Measurements from ENCODE around the gene GPC1.
A peak's percentile ranks its signal among the peaks of the same experiment; 100 is the strongest.

Gene GPC1

GRCh38 chr2:240502430-240503121 lies 67.1 kb downstream of the GPC1 start:
- DNase-seq: no peak

- no peak for DNase-seq
Observed at GRCh38 chr2:240503375-240503774, 67.9 kb downstream of the GPC1 start.

GRCh38 chr2:240503848-240504247 lies 68.4 kb downstream of the GPC1 start:
- DNase-seq: no peak

- no peak for DNase-seq
Observed at GRCh38 chr2:240505910-240506309, 70.4 kb downstream of the GPC1 start.

GRCh38 chr2:240506406-240507059 lies 71.1 kb downstream of the GPC1 start:
- no peak for DNase-seq

GRCh38 chr2:240507060-240507777 lies 71.8 kb downstream of the GPC1 start:
- no peak for DNase-seq

GRCh38 chr2:240507778-240508251 lies 72.4 kb downstream of the GPC1 start:
- no peak for DNase-seq

GRCh38 chr2:240508832-240509545 lies 73.5 kb downstream of the GPC1 start:
- no peak for DNase-seq

- no peak for DNase-seq
Observed at GRCh38 chr2:240509667-240510512, 74.4 kb downstream of the GPC1 start.

GRCh38 chr2:240510513-240511210 lies 75.2 kb downstream of the GPC1 start:
- DNase-seq: no peak

- no peak for DNase-seq
Observed at GRCh38 chr2:240511351-240512108, 76.1 kb downstream of the GPC1 start.

GRCh38 chr2:240512109-240512485 lies 76.6 kb downstream of the GPC1 start:
- DNase-seq: no peak

- DNase-seq: no peak
Observed at GRCh38 chr2:240512666-240513535, 77.4 kb downstream of the GPC1 start.

- no peak for DNase-seq
Observed at GRCh38 chr2:240513549-240514287, 78.3 kb downstream of the GPC1 start.

- DNase-seq: peak; percentile 6
Observed at GRCh38 chr2:240514631-240515030, 79.2 kb downstream of the GPC1 start.

GRCh38 chr2:240517342-240517741 lies 81.9 kb downstream of the GPC1 start:
- DNase-seq: no peak

All from NCI-H2029 treated with DMSO at 0.1 percent for 48 hours (cell line).